Type B pancreatic cell (in vitro differentiated cells): ENCODE data around the gene KCNJ6. TPM values are rescaled to one million over a fixed set of nuclear protein-coding genes. Genes with fewer than 3 reads are reported as not detected.

Source experiments
- DNase-seq: peaks from one replicate; pipeline ENCODE4 v3.0.0; 2021; ENCODE audit warnings: mixed read lengths; ENCODE audit not compliant: unreplicated experiment; ENCODE audit errors: extremely low spot score
- H3K27ac Mint-ChIP-seq: 2 replicates; pipeline ENCODE4 v1.8.0; 2021; ENCODE audit warnings: mild to moderate bottlenecking, mixed read lengths
- H3K27me3 Mint-ChIP-seq: 2 replicates; pipeline ENCODE4 v1.8.0; 2021; ENCODE audit warnings: mixed read lengths
- H3K36me3 Mint-ChIP-seq: 2 replicates; pipeline ENCODE4 v1.8.0; 2021; ENCODE audit warnings: mixed read lengths
- H3K4me1 Mint-ChIP-seq: one replicate; pipeline ENCODE4 v1.8.0; 2021; ENCODE audit warnings: mixed read lengths; ENCODE audit not compliant: unreplicated experiment
- H3K4me3 Mint-ChIP-seq: 2 replicates; pipeline ENCODE4 v1.8.0; 2021; ENCODE audit warnings: mild to moderate bottlenecking, mixed read lengths
- H3K9me3 Mint-ChIP-seq: 2 replicates; pipeline ENCODE4 v1.8.0; 2021; ENCODE audit warnings: mixed read lengths
- total RNA-seq: library from RNA; stranded (reverse); gene quantifications from 2 replicates; pipeline ENCODE4 v1.2.1, GENCODE V29; 2021; ENCODE audit warnings: low replicate concordance
- TF ChIP-seq, protein P1 (sequence below): fragments of 200-600 bp; sonication (generic); conservative IDR thresholded peaks from 2 replicates; pipeline ENCODE4 v1.5.0; 2021; ENCODE audit warnings: antibody characterized with exemption, mild to moderate bottlenecking

Gene KCNJ6
- total RNA-seq, 1 donor from 2014 or later, result 2.1 TPM

DNA sequence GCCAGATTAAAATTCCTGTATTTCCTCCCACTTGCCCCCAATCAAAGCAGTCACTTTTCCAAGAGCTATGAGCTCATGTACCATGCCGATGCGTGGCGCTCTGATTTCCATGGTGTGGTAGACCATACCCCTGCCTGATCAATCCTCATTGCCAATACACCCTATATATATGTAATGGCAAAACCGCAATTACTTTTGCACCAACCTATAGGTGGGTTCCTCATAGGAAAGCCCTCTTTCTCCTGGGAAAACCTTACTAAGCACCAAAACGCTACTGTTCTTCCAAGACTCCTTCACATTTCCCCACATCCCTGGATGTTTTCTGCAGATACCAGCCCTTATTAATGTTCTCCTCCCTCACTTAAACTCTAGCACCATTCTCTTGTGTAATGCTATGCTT is 11.0 kb downstream of the KCNJ6 start:
- Mint-ChIP-seq H3K4me1 (no peaks in the 10 kb centered on the region), H3K27me3 (peaks cover 57% of the 10 kb centered on the region), H3K4me3 (no peak overlapping the region), H3K27ac (no peak overlapping the region), H3K9me3 (no peaks in the 10 kb centered on the region), H3K36me3 (no peaks in the 10 kb centered on the region)
- TF ChIP-seq, protein P1, sequence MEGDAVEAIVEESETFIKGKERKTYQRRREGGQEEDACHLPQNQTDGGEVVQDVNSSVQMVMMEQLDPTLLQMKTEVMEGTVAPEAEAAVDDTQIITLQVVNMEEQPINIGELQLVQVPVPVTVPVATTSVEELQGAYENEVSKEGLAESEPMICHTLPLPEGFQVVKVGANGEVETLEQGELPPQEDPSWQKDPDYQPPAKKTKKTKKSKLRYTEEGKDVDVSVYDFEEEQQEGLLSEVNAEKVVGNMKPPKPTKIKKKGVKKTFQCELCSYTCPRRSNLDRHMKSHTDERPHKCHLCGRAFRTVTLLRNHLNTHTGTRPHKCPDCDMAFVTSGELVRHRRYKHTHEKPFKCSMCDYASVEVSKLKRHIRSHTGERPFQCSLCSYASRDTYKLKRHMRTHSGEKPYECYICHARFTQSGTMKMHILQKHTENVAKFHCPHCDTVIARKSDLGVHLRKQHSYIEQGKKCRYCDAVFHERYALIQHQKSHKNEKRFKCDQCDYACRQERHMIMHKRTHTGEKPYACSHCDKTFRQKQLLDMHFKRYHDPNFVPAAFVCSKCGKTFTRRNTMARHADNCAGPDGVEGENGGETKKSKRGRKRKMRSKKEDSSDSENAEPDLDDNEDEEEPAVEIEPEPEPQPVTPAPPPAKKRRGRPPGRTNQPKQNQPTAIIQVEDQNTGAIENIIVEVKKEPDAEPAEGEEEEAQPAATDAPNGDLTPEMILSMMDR, result no peak
- no peak for DNase-seq

DNA sequence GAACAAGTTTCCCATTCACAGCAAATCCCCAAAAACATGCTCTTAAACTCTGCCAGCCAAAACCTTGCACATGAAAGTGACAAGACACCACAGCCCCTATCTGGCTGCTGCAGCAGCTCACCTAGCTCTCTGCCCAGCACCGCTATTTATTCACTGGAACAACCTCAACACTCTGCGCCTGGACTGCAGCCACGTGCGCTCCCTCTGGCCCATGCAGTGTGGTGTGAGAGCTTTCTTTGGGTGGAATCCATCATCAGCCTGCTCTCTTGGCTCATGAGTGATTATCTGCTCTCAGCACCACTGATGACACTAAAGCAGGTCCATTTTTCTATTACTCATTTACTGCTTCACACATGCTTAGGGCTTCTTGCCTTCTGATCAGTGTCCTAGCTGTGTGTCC is 11.4 kb downstream of the KCNJ6 start:
- Mint-ChIP-seq H3K27ac (no peak overlapping the region), H3K4me3 (no peak overlapping the region), H3K9me3 (no peaks in the 10 kb centered on the region), H3K4me1 (no peaks in the 10 kb centered on the region), H3K27me3 (peaks cover 56% of the 10 kb centered on the region), H3K36me3 (no peaks in the 10 kb centered on the region)
- no peak for DNase-seq
- TF ChIP-seq, protein P1, result no peak

GRCh38 chr21:37903396-37903795 is 12.9 kb downstream of the KCNJ6 start:
- no peaks in the 10 kb centered on the region for H3K4me1 Mint-ChIP-seq
- TF ChIP-seq, protein P1, result no peak
- no peak for DNase-seq
- no peaks in the 10 kb centered on the region for H3K36me3 Mint-ChIP-seq
- H3K27me3 Mint-ChIP-seq, result peaks cover 56% of the 10 kb centered on the region
- no peak overlapping the region for H3K27ac Mint-ChIP-seq
- no peak overlapping the region for H3K4me3 Mint-ChIP-seq
- H3K9me3 Mint-ChIP-seq, result no peaks in the 10 kb centered on the region

DNA sequence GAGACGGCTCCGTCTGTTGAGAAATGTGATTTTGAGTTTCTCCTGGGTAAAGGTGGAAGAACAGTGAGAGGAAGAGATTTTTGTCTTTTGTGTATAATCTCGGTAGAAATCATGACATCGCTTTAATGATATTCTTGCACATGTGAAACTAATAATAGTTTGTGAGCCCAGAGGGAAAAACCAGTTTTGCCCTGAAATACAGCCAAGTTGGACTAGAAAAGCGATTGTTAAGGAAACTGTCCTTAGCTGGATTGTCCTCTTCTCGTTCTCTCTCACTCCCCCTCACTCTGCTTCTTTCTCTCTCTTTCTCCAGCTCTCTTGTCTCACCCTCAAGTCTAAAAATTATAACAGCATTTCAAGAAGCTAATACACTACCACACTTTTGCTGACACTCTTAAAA is 17.1 kb downstream of the KCNJ6 start:
- Mint-ChIP-seq H3K36me3 (no peaks in the 10 kb centered on the region), H3K9me3 (no peaks in the 10 kb centered on the region), H3K27me3 (peaks cover 36% of the 10 kb centered on the region), H3K27ac (no peak overlapping the region), H3K4me3 (no peak overlapping the region), H3K4me1 (no peaks in the 10 kb centered on the region)
- DNase-seq, result no peak
- TF ChIP-seq, protein P1, result no peak

GRCh38 chr21:37896788-37897187 is 19.5 kb downstream of the KCNJ6 start:
- Mint-ChIP-seq H3K27me3 (peaks cover 23% of the 10 kb centered on the region), H3K4me1 (no peaks in the 10 kb centered on the region), H3K9me3 (no peaks in the 10 kb centered on the region), H3K27ac (no peak overlapping the region), H3K4me3 (no peak overlapping the region), H3K36me3 (no peaks in the 10 kb centered on the region)
- no peak for DNase-seq
- TF ChIP-seq, protein P1, result no peak

DNA sequence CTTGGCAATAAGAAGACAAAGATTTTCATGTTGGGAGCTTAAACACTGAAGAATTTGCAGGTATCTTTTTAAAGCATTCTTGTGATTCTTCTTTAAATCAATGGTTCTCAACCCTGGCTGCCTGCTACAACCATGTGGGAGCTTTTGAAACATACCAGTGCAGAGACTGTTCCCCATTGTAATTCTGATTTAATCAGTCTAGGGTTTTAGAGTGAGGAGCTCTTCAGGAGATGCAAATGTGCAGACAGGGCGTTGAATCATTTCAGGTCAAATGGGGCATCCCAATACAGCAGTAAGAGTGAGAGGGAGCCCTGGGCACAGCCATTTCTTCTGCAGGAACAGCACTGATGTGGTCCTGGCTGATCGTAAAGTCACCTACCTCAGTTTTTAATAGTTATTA is 24.3 kb downstream of the KCNJ6 start:
- H3K36me3 Mint-ChIP-seq, result no peaks in the 10 kb centered on the region
- peaks cover 11% of the 10 kb centered on the region for H3K27me3 Mint-ChIP-seq
- H3K9me3 Mint-ChIP-seq, result no peaks in the 10 kb centered on the region
- H3K27ac Mint-ChIP-seq, result no peak overlapping the region
- H3K4me1 Mint-ChIP-seq, result no peaks in the 10 kb centered on the region
- DNase-seq, result no peak
- TF ChIP-seq, protein P1, result no peak
- H3K4me3 Mint-ChIP-seq, result no peak overlapping the region
